Gastroesophageal sphincter (tissue), 4 donors: Measurements from ENCODE around the gene CMTM7. TPM values are rescaled to one million over a fixed set of nuclear protein-coding genes. Genes with fewer than 3 reads are reported as not detected.

Experiments
- ATAC-seq: fragments of 150-250 bp; one replicate; pipeline ENCODE4 v1.9.1; 2016; ENCODE audit warnings: mild to moderate bottlenecking, moderate library complexity
- H3K27ac ChIP-seq, 4 donors: fragments of 200-600 bp; sonication (generic) in 3 of 4; 1 replicate in 3 of 4; 2 replicates in 1 of 4; pipeline ENCODE4 v1.5.1; 2016 to 2019
- H3K27me3 ChIP-seq: fragments of 200-600 bp; sonication (generic); one replicate; pipeline ENCODE4 v1.5.1; 2019
- H3K36me3 ChIP-seq, 2 donors: fragments of 200-600 bp; sonication (generic); one replicate each; pipeline ENCODE4 v1.5.1; 2019; ENCODE audit warnings: control low read depth in 1 of 2
- H3K4me1 ChIP-seq, 3 donors: fragments of 200-600 bp; sonication (generic); 1 replicate in 2 of 3; 2 replicates in 1 of 3; pipeline ENCODE4 v1.5.1; 2016 to 2019; ENCODE audit warnings: control low read depth in 2 of 3
- H3K4me3 ChIP-seq, 2 donors: fragments of 200-600 bp; sonication (generic); one replicate each; pipeline ENCODE4 v1.5.1; 2019; ENCODE audit warnings: mild to moderate bottlenecking in 1 of 2, moderate library complexity in 1 of 2
- H3K9me3 ChIP-seq, 3 donors: fragments of 200-600 bp; sonication (generic); one replicate each; pipeline ENCODE4 v1.5.1; 2017 to 2019; ENCODE audit warnings: control low read depth in 2 of 3
- EP300 ChIP-seq: sonication (generic); formaldehyde crosslinking; IDR thresholded peaks from one replicate; pipeline ENCODE4 v1.6.1; 2017; ENCODE audit warnings: antibody characterized with exemption, mild to moderate bottlenecking
- POLR2A ChIP-seq, 2 donors: fragments of 450-650 bp; IDR thresholded peaks; one replicate each; pipeline ENCODE4 v1.6.1; 2017; ENCODE audit warnings: antibody characterized with exemption in 2 of 2, mild to moderate bottlenecking in 2 of 2, moderate library complexity in 1 of 2
- POLR2AphosphoS5 ChIP-seq: sonication (generic); formaldehyde crosslinking; IDR thresholded peaks from one replicate; pipeline ENCODE4 v1.6.1; 2017; ENCODE audit warnings: antibody characterized with exemption
- WGBS, 2 donors: methylation state at CpG; one replicate each; pipeline ENCODE4 v1.1.5; 2018; ENCODE audit warnings: low coverage in 1 of 2; 5-methylcytosine and 5-hydroxymethylcytosine counted together
- total RNA-seq, 4 donors: library from RNA; depleted of rRNA; stranded (reverse); fragments of >200 nt; gene quantifications; one replicate each; pipeline ENCODE4 v1.1.0, GENCODE V29; 2016
- TF ChIP-seq, protein P1 (sequence below), 4 experiments: fragments of 200-600 bp in 2 of 4; fragments of 450-650 bp in 2 of 4; sonication (generic) in 1 of 4; IDR thresholded peaks; one replicate each; pipeline ENCODE4 v1.5.1; 2017 to 2019; ENCODE audit warnings: antibody characterized with exemption in 4 of 4, mild to moderate bottlenecking in 2 of 4, moderate library complexity in 2 of 4

The CMTM7 gene
- total RNA-seq, 4 donors from 2014 or later: 2.9 to 7.0 (median 6.5) TPM

- H3K36me3 ChIP-seq: no peaks in the 10 kb centered on the region
- no peak overlapping the region for H3K27ac ChIP-seq
- no peaks in the 10 kb centered on the region for H3K27me3 ChIP-seq
- no peaks in the 10 kb centered on the region for H3K9me3 ChIP-seq
- ATAC-seq: no peak
- TF ChIP-seq POLR2A (IDR thresholded peaks at IDR 0.05) (no peak), POLR2AphosphoS5 (no peak), EP300 (no peak)
- TF ChIP-seq, protein P1, sequence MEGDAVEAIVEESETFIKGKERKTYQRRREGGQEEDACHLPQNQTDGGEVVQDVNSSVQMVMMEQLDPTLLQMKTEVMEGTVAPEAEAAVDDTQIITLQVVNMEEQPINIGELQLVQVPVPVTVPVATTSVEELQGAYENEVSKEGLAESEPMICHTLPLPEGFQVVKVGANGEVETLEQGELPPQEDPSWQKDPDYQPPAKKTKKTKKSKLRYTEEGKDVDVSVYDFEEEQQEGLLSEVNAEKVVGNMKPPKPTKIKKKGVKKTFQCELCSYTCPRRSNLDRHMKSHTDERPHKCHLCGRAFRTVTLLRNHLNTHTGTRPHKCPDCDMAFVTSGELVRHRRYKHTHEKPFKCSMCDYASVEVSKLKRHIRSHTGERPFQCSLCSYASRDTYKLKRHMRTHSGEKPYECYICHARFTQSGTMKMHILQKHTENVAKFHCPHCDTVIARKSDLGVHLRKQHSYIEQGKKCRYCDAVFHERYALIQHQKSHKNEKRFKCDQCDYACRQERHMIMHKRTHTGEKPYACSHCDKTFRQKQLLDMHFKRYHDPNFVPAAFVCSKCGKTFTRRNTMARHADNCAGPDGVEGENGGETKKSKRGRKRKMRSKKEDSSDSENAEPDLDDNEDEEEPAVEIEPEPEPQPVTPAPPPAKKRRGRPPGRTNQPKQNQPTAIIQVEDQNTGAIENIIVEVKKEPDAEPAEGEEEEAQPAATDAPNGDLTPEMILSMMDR (IDR thresholded peaks at IDR 0.05): no peak
- WGBS, 2 donors: 84 to 89% methylated on average over 8 to 9 of the region's 9 CpGs
- no peak overlapping the region for H3K4me3 ChIP-seq
- peaks cover 7 to 44% (median 21%) of the 10 kb centered on the region in 3 donors for H3K4me1 ChIP-seq
Observed at GRCh38 chr3:32424581-32425250, 33.1 kb downstream of the CMTM7 start.

GRCh38 chr3:32428092-32429068, 36.7 kb downstream of the CMTM7 start:
- no peaks in the 10 kb centered on the region for H3K27me3 ChIP-seq
- no peak overlapping the region for H3K27ac ChIP-seq
- TF ChIP-seq POLR2AphosphoS5: no peak
- no peak for TF ChIP-seq POLR2A (IDR thresholded peaks at IDR 0.05)
- TF ChIP-seq, protein P1 (IDR thresholded peaks at IDR 0.05): no peak
- TF ChIP-seq EP300: no peak
- no peak for ATAC-seq
- H3K9me3 ChIP-seq: no peaks in the 10 kb centered on the region
- H3K4me1 ChIP-seq: peaks cover 0 to 12% (median 4%) of the 10 kb centered on the region in 3 donors
- no peak overlapping the region for H3K4me3 ChIP-seq
- 65 to 80% methylated on average over 5 to 8 of the region's 12 CpGs for WGBS, 2 donors
- no peaks in the 10 kb centered on the region for H3K36me3 ChIP-seq

DNA sequence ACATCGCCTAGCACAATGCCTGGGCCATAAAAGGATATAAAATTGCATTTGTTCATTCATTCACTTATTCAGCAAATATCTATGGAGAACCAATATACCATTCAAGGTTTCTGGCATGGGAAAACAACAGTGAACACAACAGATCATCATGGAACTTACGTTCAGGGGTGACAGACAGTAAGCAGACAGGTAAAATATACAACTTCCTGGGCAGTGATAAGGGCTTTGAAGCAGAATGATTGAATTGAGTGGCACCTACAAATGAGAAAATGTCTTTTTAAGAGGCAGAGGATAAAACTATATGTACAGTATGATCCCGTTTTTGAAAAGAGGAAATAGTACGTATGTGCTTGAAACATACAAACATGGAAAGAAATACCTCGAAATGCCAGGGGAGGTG, 39.2 kb downstream of the CMTM7 start:
- Histone ChIP-seq H3K9me3 (no peaks in the 10 kb centered on the region), H3K27me3 (no peaks in the 10 kb centered on the region), H3K27ac (no peak overlapping the region), H3K36me3 (no peaks in the 10 kb centered on the region), H3K4me3 (no peak overlapping the region), H3K4me1 (peaks cover 0 to 12% (median 4%) of the 10 kb centered on the region in 3 donors)
- 85 to 91% methylated on average over 5 of the region's 5 CpGs for WGBS, 2 donors
- no peak for ATAC-seq
- no peak for TF ChIP-seq EP300
- no peak for TF ChIP-seq POLR2AphosphoS5
- TF ChIP-seq, protein P1 (IDR thresholded peaks at IDR 0.05): no peak
- no peak for TF ChIP-seq POLR2A (IDR thresholded peaks at IDR 0.05)

GRCh38 chr3:32431481-32431880, 39.8 kb downstream of the CMTM7 start:
- peaks cover 0 to 12% (median 4%) of the 10 kb centered on the region in 3 donors for H3K4me1 ChIP-seq
- no peak overlapping the region for H3K4me3 ChIP-seq
- no peak for ATAC-seq
- TF ChIP-seq EP300: no peak
- TF ChIP-seq, protein P1 (IDR thresholded peaks at IDR 0.05): no peak
- TF ChIP-seq POLR2AphosphoS5: no peak
- no peak for TF ChIP-seq POLR2A (IDR thresholded peaks at IDR 0.05)
- no peak overlapping the region for H3K27ac ChIP-seq
- no peaks in the 10 kb centered on the region for H3K36me3 ChIP-seq
- 100% methylated on average over 1 of the region's 3 CpGs; no CpG with 5 or more reads in 1 of the 2 donors for WGBS, 2 donors
- no peaks in the 10 kb centered on the region for H3K27me3 ChIP-seq
- no peaks in the 10 kb centered on the region for H3K9me3 ChIP-seq
